GM12891 (cell line): Measurements from ENCODE around the gene MSLN.

Experiments
- PAX5 ChIP-seq: IDR thresholded peaks from 2 replicates; pipeline ENCODE4 v1.6.1; 2011; ENCODE audit warnings: low read length, moderate library complexity, mild to moderate bottlenecking; ENCODE audit not compliant: insufficient read depth, severe bottlenecking
- POLR2A ChIP-seq: IDR thresholded peaks from 2 replicates; pipeline ENCODE4 v1.6.1; 2011; ENCODE audit warnings: low read depth, low read length, control low read depth
- POLR2AphosphoS5 ChIP-seq: IDR thresholded peaks from 2 replicates; pipeline ENCODE4 v1.6.1; 2011; ENCODE audit warnings: low read depth, low read length, control low read depth
- POU2F2 ChIP-seq: IDR thresholded peaks from 2 replicates; pipeline ENCODE4 v1.6.1; 2011; ENCODE audit warnings: low read depth, mild to moderate bottlenecking, control low read depth, low read length, moderate library complexity
- SPI1 ChIP-seq: IDR thresholded peaks from 2 replicates; pipeline ENCODE4 v1.6.1; 2011; ENCODE audit warnings: low read depth, low read length, control low read depth

GRCh38 chr16:787321-787966 lies 26.9 kb downstream of the MSLN start:
- no peak for TF ChIP-seq POLR2A
- TF ChIP-seq POLR2AphosphoS5: no peak
- TF ChIP-seq SPI1: no peak
- TF ChIP-seq POU2F2: no peak
- TF ChIP-seq PAX5: no peak
